HepG2 (cell line): ENCODE data around the gene HINT2. TPM values are rescaled to one million over a fixed set of nuclear protein-coding genes. Genes with fewer than 3 reads are reported as not detected.

Experiments
- ARNTL ChIP-seq: sonication (generic); formaldehyde crosslinking; IDR thresholded peaks from 2 replicates; pipeline ENCODE4 v1.4.0; 2020; ENCODE audit warnings: mild to moderate bottlenecking, missing genetic modification reagents
- ATF7 ChIP-seq, 2 experiments: fragments of 450-650 bp in 1 of 2; sonication (generic) in 1 of 2; formaldehyde crosslinking in 1 of 2; IDR thresholded peaks; 2 replicates each; pipeline versions ENCODE4 v1.4.0 to v1.6.1; 2016 to 2020; ENCODE audit warnings: antibody characterized with exemption in 1 of 2, mild to moderate bottlenecking in 1 of 2, missing genetic modification reagents in 1 of 2
- EED ChIP-seq: sonication (generic); formaldehyde crosslinking; IDR thresholded peaks from 2 replicates; pipeline ENCODE4 v1.5.0; 2020; ENCODE audit warnings: mild to moderate bottlenecking, missing genetic modification reagents
- GABPA ChIP-seq, 2 experiments: IDR thresholded peaks; 2 replicates each; pipeline ENCODE4 v1.6.1; 2011 to 2016; ENCODE audit warnings: low read depth in 2 of 2, low read length in 1 of 2, missing biosample characterization in 1 of 2, missing genetic modification characterization in 1 of 2
- GATAD2A ChIP-seq: IDR thresholded peaks from 2 replicates; pipeline ENCODE4 v1.6.1; 2016
- HNF4G ChIP-seq, 2 experiments: sonication (generic) in 1 of 2; formaldehyde crosslinking in 1 of 2; IDR thresholded peaks; 2 replicates each; pipeline versions ENCODE4 v1.4.0 to v1.6.1; 2011 to 2020; ENCODE audit warnings: borderline replicate concordance in 2 of 2, low read depth in 2 of 2, mild to moderate bottlenecking in 2 of 2, low read length in 1 of 2, missing genetic modification reagents in 1 of 2, moderate library complexity in 1 of 2
- KDM6A ChIP-seq: IDR thresholded peaks from 2 replicates; pipeline ENCODE4 v1.6.1; 2016; ENCODE audit warnings: low read depth
- MBD4 ChIP-seq: IDR thresholded peaks from 2 replicates; pipeline ENCODE4 v1.6.1; 2012; ENCODE audit warnings: low read length, inconsistent platforms, borderline replicate concordance
- NFKBIZ ChIP-seq: IDR thresholded peaks from 2 replicates; pipeline ENCODE4 v1.6.1; 2018; ENCODE audit warnings: missing genetic modification reagents, missing compliant biosample characterization
- SALL1 ChIP-seq: sonication (generic); formaldehyde crosslinking; IDR thresholded peaks from 2 replicates; pipeline ENCODE4 v1.8.0; 2022; ENCODE audit warnings: mild to moderate bottlenecking, missing genetic modification reagents
- SAP130 ChIP-seq: IDR thresholded peaks from 2 replicates; pipeline ENCODE4 v1.6.1; 2016; ENCODE audit warnings: low read depth
- SP2 ChIP-seq: sonication (generic); formaldehyde crosslinking; IDR thresholded peaks from 2 replicates; pipeline ENCODE4 v1.5.1; 2020; ENCODE audit warnings: mild to moderate bottlenecking, missing genetic modification reagents
- TGIF2 ChIP-seq: IDR thresholded peaks from 2 replicates; pipeline ENCODE4 v1.6.1; 2016; ENCODE audit warnings: control low read depth, missing compliant biosample characterization
- ZNF563 ChIP-seq: sonication (generic); formaldehyde crosslinking; IDR thresholded peaks from 2 replicates; pipeline ENCODE4 v1.8.0; 2022; ENCODE audit warnings: mild to moderate bottlenecking, moderate library complexity, missing genetic modification reagents
- ZNF773 ChIP-seq: sonication (generic); formaldehyde crosslinking; IDR thresholded peaks from 2 replicates; pipeline ENCODE4 v1.4.0; 2020; ENCODE audit warnings: missing genetic modification reagents, borderline replicate concordance
- ZNF782 ChIP-seq: sonication (generic); formaldehyde crosslinking; IDR thresholded peaks from 2 replicates; pipeline ENCODE4 v1.4.0; 2020; ENCODE audit warnings: missing genetic modification reagents, mild to moderate bottlenecking, borderline replicate concordance
- polyA plus RNA-seq, 8 experiments: library from polyadenylated mRNA; depleted of rRNA in 3 of 8; stranded (reverse) in 7 of 8; unstranded in 1 of 8; fragments of >200 nt; fragmentation: Illumina TruSeq in 4 of 8; extraction: Trizol in 4 of 8; gene quantifications; 2 replicates each; pipeline versions ENCODE4 v1.2.1 to v1.2.3, GENCODE V29; 2011 to 2016; ENCODE audit warnings: low read depth in 4 of 8, missing spikeins in 1 of 8, mixed read lengths in 1 of 8; ENCODE audit not compliant: insufficient read depth in 1 of 8
- total RNA-seq, 5 experiments: library from RNA; depleted of rRNA; stranded (reverse); fragments of >200 nt; fragmentation: Illumina TruSeq; extraction: Trizol; gene quantifications; 2 replicates each; pipeline ENCODE4 v1.2.3, GENCODE V29; 2016; ENCODE audit warnings: low read depth in 1 of 5
- TF ChIP-seq, protein P1 (sequence below): IDR thresholded peaks from 2 replicates; pipeline ENCODE4 v1.6.1; 2016; ENCODE audit warnings: missing compliant biosample characterization, missing genetic modification reagents, borderline replicate concordance
- TF ChIP-seq, protein P2 (sequence below): IDR thresholded peaks from 2 replicates; pipeline ENCODE4 v1.6.1; 2016; ENCODE audit warnings: control low read depth
- TF ChIP-seq, protein P3 (sequence below): sonication (generic); formaldehyde crosslinking; IDR thresholded peaks from 2 replicates; pipeline ENCODE4 v1.8.1; 2023; ENCODE audit warnings: mild to moderate bottlenecking, missing genetic modification reagents
- TF ChIP-seq, protein P4 (sequence below): IDR thresholded peaks from 2 replicates; pipeline ENCODE4 v1.6.1; 2012; ENCODE audit warnings: inconsistent platforms
- TF ChIP-seq, protein P5 (sequence below), 2 experiments: fragments of 450-650 bp in 1 of 2; sonication (generic) in 1 of 2; formaldehyde crosslinking; IDR thresholded peaks; 2 replicates each; pipeline versions ENCODE4 v1.5.0 to v1.8.0; 2020 to 2022; ENCODE audit warnings: mild to moderate bottlenecking in 1 of 2, missing genetic modification reagents in 1 of 2

Gene HINT2
- total and polyA plus RNA-seq, 2 of the 13 experiments (the other 11 are each of a cell fraction or from before 2014, with no cell fraction given): 37.9 to 56.2 TPM

DNA sequence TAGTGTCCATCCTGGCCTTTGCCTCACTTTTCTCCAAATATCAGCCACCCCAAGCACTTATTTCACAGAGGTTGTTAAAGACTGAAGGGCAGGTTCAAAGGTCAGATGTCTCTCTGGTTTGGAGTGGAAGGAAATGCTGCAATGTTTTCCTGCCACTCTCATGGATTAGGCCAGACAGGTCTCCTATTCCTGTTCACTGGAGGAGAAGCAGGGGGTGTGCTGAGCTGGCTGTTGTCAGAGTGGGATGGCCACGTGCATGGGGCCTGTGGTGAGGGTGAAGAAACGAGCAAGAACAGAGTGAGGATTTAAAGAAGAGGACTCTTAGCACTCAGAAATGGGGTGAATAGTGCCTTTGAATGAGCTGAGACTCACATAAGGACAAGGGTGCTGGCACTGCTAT is 20.9 kb upstream of the HINT2 start (continued):
- TF ChIP-seq GATAD2A (CRISPR knock-in tag): 0 out of 2 replicates have a peak, but pooled peaks have one; percentile 33
- TF ChIP-seq, protein P1, sequence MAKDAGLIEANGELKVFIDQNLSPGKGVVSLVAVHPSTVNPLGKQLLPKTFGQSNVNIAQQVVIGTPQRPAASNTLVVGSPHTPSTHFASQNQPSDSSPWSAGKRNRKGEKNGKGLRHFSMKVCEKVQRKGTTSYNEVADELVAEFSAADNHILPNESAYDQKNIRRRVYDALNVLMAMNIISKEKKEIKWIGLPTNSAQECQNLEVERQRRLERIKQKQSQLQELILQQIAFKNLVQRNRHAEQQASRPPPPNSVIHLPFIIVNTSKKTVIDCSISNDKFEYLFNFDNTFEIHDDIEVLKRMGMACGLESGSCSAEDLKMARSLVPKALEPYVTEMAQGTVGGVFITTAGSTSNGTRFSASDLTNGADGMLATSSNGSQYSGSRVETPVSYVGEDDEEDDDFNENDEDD: 0 out of 2 replicates have a peak, but pooled peaks have one; percentile 14
- TF ChIP-seq SAP130 (CRISPR knock-in tag): peak; percentile 52; the same call in 1 of the 2 replicates
- TF ChIP-seq, protein P2, sequence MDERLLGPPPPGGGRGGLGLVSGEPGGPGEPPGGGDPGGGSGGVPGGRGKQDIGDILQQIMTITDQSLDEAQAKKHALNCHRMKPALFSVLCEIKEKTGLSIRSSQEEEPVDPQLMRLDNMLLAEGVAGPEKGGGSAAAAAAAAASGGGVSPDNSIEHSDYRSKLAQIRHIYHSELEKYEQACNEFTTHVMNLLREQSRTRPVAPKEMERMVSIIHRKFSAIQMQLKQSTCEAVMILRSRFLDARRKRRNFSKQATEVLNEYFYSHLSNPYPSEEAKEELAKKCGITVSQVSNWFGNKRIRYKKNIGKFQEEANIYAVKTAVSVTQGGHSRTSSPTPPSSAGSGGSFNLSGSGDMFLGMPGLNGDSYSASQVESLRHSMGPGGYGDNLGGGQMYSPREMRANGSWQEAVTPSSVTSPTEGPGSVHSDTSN (CRISPR knock-in tag): peak; percentile 25; the same call in 1 of the 2 replicates
- TF ChIP-seq, protein P3, sequence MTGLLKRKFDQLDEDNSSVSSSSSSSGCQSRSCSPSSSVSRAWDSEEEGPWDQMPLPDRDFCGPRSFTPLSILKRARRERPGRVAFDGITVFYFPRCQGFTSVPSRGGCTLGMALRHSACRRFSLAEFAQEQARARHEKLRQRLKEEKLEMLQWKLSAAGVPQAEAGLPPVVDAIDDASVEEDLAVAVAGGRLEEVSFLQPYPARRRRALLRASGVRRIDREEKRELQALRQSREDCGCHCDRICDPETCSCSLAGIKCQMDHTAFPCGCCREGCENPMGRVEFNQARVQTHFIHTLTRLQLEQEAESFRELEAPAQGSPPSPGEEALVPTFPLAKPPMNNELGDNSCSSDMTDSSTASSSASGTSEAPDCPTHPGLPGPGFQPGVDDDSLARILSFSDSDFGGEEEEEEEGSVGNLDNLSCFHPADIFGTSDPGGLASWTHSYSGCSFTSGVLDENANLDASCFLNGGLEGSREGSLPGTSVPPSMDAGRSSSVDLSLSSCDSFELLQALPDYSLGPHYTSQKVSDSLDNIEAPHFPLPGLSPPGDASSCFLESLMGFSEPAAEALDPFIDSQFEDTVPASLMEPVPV: no peak
- 0 out of 2 replicates have a peak, but pooled peaks have one; percentile 34 for TF ChIP-seq EED (CRISPR knock-in tag)
- TF ChIP-seq SP2 (CRISPR knock-in tag): no peak
- TF ChIP-seq, protein P4, sequence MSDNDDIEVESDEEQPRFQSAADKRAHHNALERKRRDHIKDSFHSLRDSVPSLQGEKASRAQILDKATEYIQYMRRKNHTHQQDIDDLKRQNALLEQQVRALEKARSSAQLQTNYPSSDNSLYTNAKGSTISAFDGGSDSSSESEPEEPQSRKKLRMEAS: peak; percentile 82
- TF ChIP-seq KDM6A (CRISPR knock-in tag): 0 out of 2 replicates have a peak, but pooled peaks have one; percentile 24
- no peak for TF ChIP-seq ZNF782
- TF ChIP-seq, protein P5, sequence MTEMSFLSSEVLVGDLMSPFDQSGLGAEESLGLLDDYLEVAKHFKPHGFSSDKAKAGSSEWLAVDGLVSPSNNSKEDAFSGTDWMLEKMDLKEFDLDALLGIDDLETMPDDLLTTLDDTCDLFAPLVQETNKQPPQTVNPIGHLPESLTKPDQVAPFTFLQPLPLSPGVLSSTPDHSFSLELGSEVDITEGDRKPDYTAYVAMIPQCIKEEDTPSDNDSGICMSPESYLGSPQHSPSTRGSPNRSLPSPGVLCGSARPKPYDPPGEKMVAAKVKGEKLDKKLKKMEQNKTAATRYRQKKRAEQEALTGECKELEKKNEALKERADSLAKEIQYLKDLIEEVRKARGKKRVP (CRISPR knock-in tag; IDR thresholded peaks at IDR 0.05): peak in 1 of 2 experiments; percentile 41; a peak in 1 of 4 replicates
- TF ChIP-seq ZNF773: no peak
- peak; percentile 46 for TF ChIP-seq SALL1
- TF ChIP-seq MBD4: no peak
- TF ChIP-seq HNF4G (IDR thresholded peaks at IDR 0.05; ENCODE audit: borderline replicate concordance, low read depth, low read length): no peak; the same call in 1 of the 2 replicates
- 0 out of 2 replicates have a peak, but pooled peaks have one; percentile 53 for TF ChIP-seq HNF4G (CRISPR knock-in tag; IDR thresholded peaks at IDR 0.05; ENCODE audit: borderline replicate concordance, low read depth)
- no peak for TF ChIP-seq GABPA (IDR thresholded peaks at IDR 0.05; ENCODE audit: low read depth, low read length)
- peak; percentile 35; the same call in 1 of the 2 replicates for TF ChIP-seq GABPA (CRISPR knock-in tag; IDR thresholded peaks at IDR 0.05; ENCODE audit: low read depth)
- 0 out of 2 replicates have a peak, but pooled peaks have one; percentile 33 for TF ChIP-seq TGIF2 (CRISPR knock-in tag)
- 0 out of 2 replicates have a peak, but pooled peaks have one; percentile 55 for TF ChIP-seq ARNTL (CRISPR knock-in tag)
- TF ChIP-seq ZNF563 (CRISPR knock-in tag): no peak
- TF ChIP-seq NFKBIZ: no peak
- no peak; the same call in 1 of the 2 replicates for TF ChIP-seq ATF7 (IDR thresholded peaks at IDR 0.05)
- 0 out of 2 replicates have a peak, but pooled peaks have one; percentile 24 for TF ChIP-seq ATF7 (CRISPR knock-in tag; IDR thresholded peaks at IDR 0.05)
